HEK293T (cell line): ENCODE data around the gene ZIC5.

Source experiments
- ELF4 ChIP-seq: fragments of 450-650 bp; IDR thresholded peaks from 2 replicates; pipeline ENCODE4 v1.6.1; 2017; ENCODE audit warnings: antibody characterized with exemption
- FOXK2 ChIP-seq: fragments of 450-650 bp; IDR thresholded peaks from 2 replicates; pipeline ENCODE4 v1.6.1; 2016; ENCODE audit warnings: mild to moderate bottlenecking
- SP1 ChIP-seq: fragments of 450-650 bp; IDR thresholded peaks from 2 replicates; pipeline ENCODE4 v1.6.1; 2017
- SUZ12 ChIP-seq: fragments of 450-650 bp; IDR thresholded peaks from 2 replicates; pipeline ENCODE4 v1.6.1; 2016; ENCODE audit warnings: mild to moderate bottlenecking

DNA sequence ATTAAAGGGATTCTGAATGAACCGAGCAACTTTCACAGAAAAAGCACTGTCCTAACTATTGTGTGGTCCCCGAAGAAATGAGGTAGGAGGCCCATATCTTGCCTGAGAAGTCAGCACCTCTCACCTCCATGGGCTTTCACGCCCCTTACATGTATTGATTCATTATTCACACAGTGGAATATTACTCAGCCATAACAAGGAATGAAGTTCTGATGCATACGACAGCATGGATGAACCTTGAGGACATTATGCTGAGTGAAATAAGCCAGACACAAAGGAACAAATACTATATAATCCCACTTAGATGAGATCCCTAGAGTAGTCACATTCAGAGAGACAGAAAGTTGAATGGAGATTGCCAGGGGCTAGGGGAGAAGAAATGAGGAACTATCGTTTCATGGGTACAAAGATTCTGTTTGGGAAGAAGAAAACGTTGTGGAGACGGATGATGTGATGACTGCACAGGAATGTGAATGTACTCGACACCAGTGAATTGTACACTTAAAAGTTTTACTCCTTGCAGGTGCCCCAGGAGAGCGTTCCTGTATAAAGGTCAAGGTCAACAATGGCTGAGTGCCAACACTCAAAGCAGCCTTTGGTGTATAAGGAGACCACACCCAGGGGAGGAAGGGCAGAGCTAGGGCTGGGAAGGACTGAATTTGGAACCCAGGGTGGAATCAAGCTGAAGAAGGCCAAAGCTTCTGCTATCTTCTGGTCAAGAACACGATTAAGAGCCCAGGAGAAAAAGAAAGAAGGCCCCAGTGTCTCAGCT, 22.5 kb downstream of the ZIC5 start:
- TF ChIP-seq SUZ12 (no peak), SP1 (no peak), FOXK2 (no peak), ELF4 (no peak)
